ENCODE data around the gene ATG10.
"Not testable (repeated sequence)": the region's sequence is repeated elsewhere in the genome, so short reads cannot be mapped to it uniquely, and the experiment has no call there.

Gene ATG10

GRCh38 chr5:82011761-82012160 is 39.9 kb downstream of the ATG10 start:
- H3K4me2 ChIP-seq (ENCODE audit: low read length): no peak overlapping the region
- H3F3A ChIP-seq (ENCODE audit: insufficient read depth, low read length): no peaks in the 10 kb centered on the region
- H3K36me3 ChIP-seq (ENCODE audit: insufficient read depth, low read length): no peaks in the 10 kb centered on the region
- no peak overlapping the region for H3K9ac ChIP-seq (ENCODE audit: low read length)
- H3K9me3 ChIP-seq (ENCODE audit: low read length): no peaks in the 10 kb centered on the region
- H3K4me1 ChIP-seq (ENCODE audit: insufficient read depth, low read length, severe bottlenecking): no peaks in the 10 kb centered on the region
- H3K27ac ChIP-seq (ENCODE audit: low read depth, low read length, poor library complexity, severe bottlenecking): no peak overlapping the region
- H3K9me2 ChIP-seq (ENCODE audit: low read depth, low read length): no peaks in the 10 kb centered on the region
- no peaks in the 10 kb centered on the region for H3K79me2 ChIP-seq (ENCODE audit: insufficient read depth, low read length)
- H3K27me3 ChIP-seq (ENCODE audit: insufficient read depth, low read length): no peaks in the 10 kb centered on the region
- H4K20me1 ChIP-seq (ENCODE audit: insufficient read depth, low read length): no peaks in the 10 kb centered on the region
- H2AFZ ChIP-seq (ENCODE audit: low read length): no peak overlapping the region
- H3K4me3 ChIP-seq (ENCODE audit: low read depth, low read length, poor library complexity, severe bottlenecking): no peak overlapping the region
- no peak for TF ChIP-seq CTCF (IDR thresholded peaks at IDR 0.05; ENCODE audit: low read length)
- no peak for TF ChIP-seq EZH2 (IDR thresholded peaks at IDR 0.05; ENCODE audit: borderline replicate concordance, low read length)

DNA sequence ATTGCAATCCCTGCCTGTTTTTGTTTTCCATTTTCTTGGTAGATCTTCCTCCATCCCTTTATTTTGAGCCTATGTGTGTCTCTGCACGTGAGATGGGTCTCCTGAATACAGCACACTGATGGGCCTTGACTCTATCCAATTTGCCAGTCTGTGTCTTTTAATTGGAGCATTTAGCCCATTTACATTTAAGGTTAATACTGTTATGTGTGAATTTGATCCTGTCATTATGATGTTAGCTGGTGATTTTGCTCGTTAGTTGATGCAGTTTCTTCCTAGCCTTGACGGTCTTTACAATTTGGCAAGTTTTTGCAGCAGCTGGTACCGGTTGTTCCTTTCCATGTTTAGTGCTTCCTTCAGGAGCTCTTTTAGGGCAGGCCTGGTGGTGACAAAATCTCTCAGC is 42.8 kb downstream of the ATG10 start:
- H3F3A ChIP-seq (ENCODE audit: insufficient read depth, low read length); H3K9ac ChIP-seq (ENCODE audit: low read length); H3K4me2 ChIP-seq (ENCODE audit: low read length); H3K4me3 ChIP-seq (ENCODE audit: low read depth, low read length, poor library complexity, severe bottlenecking); H4K20me1 ChIP-seq (ENCODE audit: insufficient read depth, low read length); H3K9me2 ChIP-seq (ENCODE audit: low read depth, low read length); H3K9me3 ChIP-seq (ENCODE audit: low read length); H3K27me3 ChIP-seq (ENCODE audit: insufficient read depth, low read length); H2AFZ ChIP-seq (ENCODE audit: low read length); H3K36me3 ChIP-seq (ENCODE audit: insufficient read depth, low read length); H3K4me1 ChIP-seq (ENCODE audit: insufficient read depth, low read length, severe bottlenecking); H3K27ac ChIP-seq (ENCODE audit: low read depth, low read length, poor library complexity, severe bottlenecking); H3K79me2 ChIP-seq (ENCODE audit: insufficient read depth, low read length): not testable (repeated sequence)

DNA sequence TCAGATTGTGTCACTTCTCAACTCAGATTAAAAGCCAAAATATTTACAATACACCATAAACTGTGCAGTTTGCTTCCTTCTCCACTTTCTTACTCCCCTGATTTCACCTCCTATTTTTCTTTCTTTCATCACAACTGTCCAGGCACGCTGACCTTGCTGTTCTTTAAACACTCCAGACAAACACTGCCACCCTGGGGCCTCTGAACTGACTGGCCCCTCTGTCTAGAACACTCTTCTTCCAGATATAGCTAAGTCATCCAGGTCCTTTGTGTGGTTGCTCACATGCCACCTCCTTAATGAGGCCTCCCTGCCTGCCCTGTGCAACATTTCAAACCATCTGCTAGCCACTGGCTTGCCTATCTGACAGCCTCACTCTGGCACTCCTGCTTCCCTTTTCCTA is 46.6 kb downstream of the ATG10 start:
- no peaks in the 10 kb centered on the region for H4K20me1 ChIP-seq (ENCODE audit: insufficient read depth, low read length)
- no peaks in the 10 kb centered on the region for H3K36me3 ChIP-seq (ENCODE audit: insufficient read depth, low read length)
- no peaks in the 10 kb centered on the region for H3K4me1 ChIP-seq (ENCODE audit: insufficient read depth, low read length, severe bottlenecking)
- no peak overlapping the region for H3K9ac ChIP-seq (ENCODE audit: low read length)
- H3K9me2 ChIP-seq (ENCODE audit: low read depth, low read length): no peaks in the 10 kb centered on the region
- H3K4me3 ChIP-seq (ENCODE audit: low read depth, low read length, poor library complexity, severe bottlenecking): no peak overlapping the region
- H3K79me2 ChIP-seq (ENCODE audit: insufficient read depth, low read length): no peaks in the 10 kb centered on the region
- no peak for TF ChIP-seq EZH2 (IDR thresholded peaks at IDR 0.05; ENCODE audit: borderline replicate concordance, low read length)
- TF ChIP-seq CTCF (IDR thresholded peaks at IDR 0.05; ENCODE audit: low read length): no peak
- no peak overlapping the region for H3K4me2 ChIP-seq (ENCODE audit: low read length)
- H3K27ac ChIP-seq (ENCODE audit: low read depth, low read length, poor library complexity, severe bottlenecking): no peak overlapping the region
- H3K27me3 ChIP-seq (ENCODE audit: insufficient read depth, low read length): no peaks in the 10 kb centered on the region
- H2AFZ ChIP-seq (ENCODE audit: low read length): no peak overlapping the region
- H3F3A ChIP-seq (ENCODE audit: insufficient read depth, low read length): no peaks in the 10 kb centered on the region
- no peaks in the 10 kb centered on the region for H3K9me3 ChIP-seq (ENCODE audit: low read length)

GRCh38 chr5:82019342-82020138 is 47.7 kb downstream of the ATG10 start:
- no peak overlapping the region for H3K9ac ChIP-seq (ENCODE audit: low read length)
- no peak overlapping the region for H3K27ac ChIP-seq (ENCODE audit: low read depth, low read length, poor library complexity, severe bottlenecking)
- no peak overlapping the region for H3K4me2 ChIP-seq (ENCODE audit: low read length)
- TF ChIP-seq EZH2 (IDR thresholded peaks at IDR 0.05; ENCODE audit: borderline replicate concordance, low read length) (no peak), CTCF (IDR thresholded peaks at IDR 0.05; ENCODE audit: low read length) (no peak)
- no peaks in the 10 kb centered on the region for H3K79me2 ChIP-seq (ENCODE audit: insufficient read depth, low read length)
- H3K4me3 ChIP-seq (ENCODE audit: low read depth, low read length, poor library complexity, severe bottlenecking): no peak overlapping the region
- H3K36me3 ChIP-seq (ENCODE audit: insufficient read depth, low read length): no peaks in the 10 kb centered on the region
- no peaks in the 10 kb centered on the region for H4K20me1 ChIP-seq (ENCODE audit: insufficient read depth, low read length)
- no peaks in the 10 kb centered on the region for H3K4me1 ChIP-seq (ENCODE audit: insufficient read depth, low read length, severe bottlenecking)
- no peaks in the 10 kb centered on the region for H3K9me2 ChIP-seq (ENCODE audit: low read depth, low read length)
- no peaks in the 10 kb centered on the region for H3K27me3 ChIP-seq (ENCODE audit: insufficient read depth, low read length)
- H3K9me3 ChIP-seq (ENCODE audit: low read length): no peaks in the 10 kb centered on the region
- H3F3A ChIP-seq (ENCODE audit: insufficient read depth, low read length): no peaks in the 10 kb centered on the region
- no peak overlapping the region for H2AFZ ChIP-seq (ENCODE audit: low read length)

Data from OCI-LY1 (cell line).